ENCODE measurements around the gene SKOR1.

The SKOR1 gene

DNA sequence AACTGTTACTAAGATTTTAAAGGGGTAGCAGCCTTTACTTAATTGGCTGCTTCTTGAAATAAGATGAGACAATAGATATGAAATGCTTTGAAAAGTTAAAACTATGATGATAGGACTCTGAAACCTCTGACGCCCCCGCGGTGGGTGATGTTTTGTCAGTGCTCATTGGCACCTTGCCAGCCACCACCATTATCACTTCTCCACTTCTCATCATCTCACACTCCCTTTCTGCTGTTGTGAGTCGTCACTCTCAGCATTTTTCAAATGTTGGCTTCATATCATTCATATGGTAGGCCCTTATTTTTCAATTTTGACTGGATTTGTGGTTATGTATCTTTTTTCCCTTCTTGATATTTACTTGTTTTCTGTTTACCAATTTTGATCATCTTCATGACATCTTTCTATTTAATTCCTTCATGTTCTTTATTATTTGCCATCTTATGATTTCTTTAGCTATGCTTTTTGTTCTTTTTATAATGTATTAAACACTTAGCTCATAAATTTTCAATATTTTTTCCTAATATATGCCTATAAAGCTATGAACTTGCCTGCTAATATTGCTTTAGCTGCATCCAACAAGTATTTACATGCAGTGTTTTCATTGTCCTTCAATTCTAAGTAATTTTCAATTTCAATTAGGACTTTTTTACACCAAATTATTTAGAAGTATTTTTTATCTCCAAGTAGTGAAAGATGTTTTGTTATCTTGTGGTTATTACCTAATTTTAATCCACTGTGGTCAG, 30.3 kb upstream of the SKOR1 start:
- in situ Hi-C loops (cut with MboI; ENCODE audit: low sequenced_read_pairs): no loop called here

DNA sequence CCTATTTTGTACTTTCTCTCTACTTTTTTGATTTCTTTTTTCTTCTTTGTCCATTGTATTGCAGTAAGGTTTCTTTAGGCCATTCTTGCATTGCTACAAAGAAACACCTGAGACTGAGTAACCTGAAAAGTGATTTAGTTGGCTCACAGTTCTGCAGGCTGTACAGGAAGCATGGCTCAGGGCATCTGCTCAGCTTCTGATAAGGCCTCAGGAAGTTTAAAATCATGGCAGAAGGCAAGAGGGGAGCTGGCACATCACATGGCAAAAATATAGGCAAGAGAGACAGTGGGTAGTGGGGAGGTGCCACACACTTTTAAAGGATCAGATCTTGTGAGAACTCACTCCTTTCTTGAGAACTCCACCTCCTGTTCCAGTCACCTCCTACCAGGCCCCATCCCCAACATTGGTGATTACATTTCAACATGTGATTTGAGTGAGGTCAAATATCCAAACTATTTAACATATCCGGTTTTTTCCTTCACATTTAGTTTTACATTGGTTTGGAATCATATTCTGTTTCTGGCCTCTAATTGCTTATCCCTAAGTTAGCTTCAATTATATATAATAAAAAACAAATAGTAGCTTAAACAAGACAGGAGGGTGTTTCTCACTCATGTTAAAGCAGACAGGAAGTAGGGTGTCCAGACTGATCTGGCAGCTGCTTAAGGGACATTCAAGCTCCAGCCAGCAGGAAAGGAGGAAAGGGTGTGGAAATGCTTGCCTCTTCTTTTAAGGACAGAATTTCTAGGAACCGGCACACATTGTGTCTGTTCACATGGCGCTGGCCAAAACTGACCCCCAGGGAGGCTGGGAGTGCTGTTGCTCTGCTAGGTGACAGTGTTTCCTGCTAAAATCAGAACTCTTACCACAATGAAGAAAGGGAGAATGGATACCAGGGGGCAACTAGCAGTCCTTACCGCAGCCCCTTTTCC, 28.8 kb upstream of the SKOR1 start:
- in situ Hi-C loops (cut with MboI; ENCODE audit: low sequenced_read_pairs): no loop called here

DNA sequence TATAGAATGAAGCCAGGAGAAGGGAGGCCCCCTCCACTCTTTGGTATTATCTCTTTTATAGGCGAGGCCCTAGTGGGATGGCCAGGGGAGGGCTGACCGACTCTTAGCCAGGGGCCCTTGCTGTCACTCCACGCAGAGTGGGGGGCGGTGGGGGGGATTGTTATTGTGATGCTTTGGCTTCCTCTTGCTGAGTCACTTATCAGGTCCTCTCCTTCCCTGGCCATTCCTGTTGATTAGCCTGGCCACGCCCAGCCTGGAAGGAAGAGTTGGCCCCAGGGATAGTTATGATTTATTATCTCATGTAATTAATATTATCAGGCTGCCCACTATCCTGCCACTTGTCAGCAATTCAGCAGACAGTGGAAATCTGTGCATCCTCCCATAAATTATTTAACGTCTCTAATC, 25.5 kb upstream of the SKOR1 start:
- in situ Hi-C loops (cut with MboI; ENCODE audit: low sequenced_read_pairs): no loop called here

DNA sequence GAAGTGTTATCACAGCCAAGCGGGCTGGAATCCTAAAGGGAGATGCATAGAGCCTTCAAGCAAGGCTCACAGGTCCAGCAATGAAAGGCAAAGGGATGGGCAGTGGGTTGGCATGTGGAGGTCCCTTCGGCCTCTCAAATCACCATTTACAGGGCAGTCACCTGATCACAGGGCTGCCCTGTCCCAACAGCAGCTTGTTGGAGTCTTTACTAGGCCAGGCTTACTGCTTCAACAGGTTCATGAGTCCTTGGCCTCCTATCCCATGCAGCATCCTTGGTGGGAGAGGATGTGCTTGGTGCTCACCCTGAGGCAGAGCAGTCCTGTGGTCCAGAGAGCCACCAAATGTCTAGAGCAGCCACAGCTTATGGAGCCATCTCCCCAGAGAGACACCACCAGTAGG, 24.2 kb upstream of the SKOR1 start:
- in situ Hi-C loops (cut with MboI; ENCODE audit: low sequenced_read_pairs): no loop called here

DNA sequence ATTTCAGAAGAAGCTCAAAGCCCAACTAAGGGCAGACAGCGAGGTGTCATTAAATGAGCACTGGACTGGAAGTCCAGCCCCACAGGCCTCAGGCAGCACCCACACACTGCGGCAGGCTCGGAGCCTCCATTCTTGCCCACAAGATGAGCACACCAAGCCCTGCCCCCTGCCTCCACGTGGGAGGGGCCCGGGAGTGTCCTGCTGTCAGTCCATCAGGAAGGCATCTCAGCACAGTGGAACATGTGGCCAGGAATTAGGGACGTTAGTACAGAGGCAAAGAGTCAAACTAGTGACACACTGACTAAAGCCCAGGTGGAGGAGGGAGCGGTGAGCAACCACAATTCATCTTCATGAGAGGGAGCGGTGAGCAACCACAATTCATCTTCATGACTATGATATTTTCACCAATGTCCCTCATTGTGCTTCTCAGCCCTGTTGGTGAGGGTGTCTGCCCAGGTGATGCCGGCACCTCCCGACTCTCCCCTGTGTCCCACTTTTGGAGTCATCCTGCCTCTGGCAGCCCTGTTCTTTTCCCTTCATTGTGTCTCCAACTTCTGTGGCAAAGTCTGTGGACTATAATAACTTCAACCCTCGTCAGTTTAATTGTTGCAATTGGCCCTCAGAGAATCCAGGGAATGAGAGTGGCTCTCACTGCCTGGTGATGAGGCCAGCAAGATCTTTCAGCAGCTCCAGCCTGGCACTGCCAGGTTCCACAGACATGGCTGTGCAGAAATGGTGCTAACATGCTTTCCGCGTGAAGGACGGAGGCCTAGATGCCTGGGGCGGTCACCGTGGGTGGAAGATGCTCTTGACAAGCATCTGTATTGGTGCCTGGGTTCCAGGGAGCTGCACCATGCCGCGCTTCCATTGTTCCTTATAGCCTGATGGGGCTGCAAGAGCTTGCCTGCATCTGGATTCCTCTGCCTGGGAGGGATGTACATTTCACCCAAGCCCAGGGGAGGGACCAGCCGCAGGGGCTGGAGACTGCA, 23.1 kb upstream of the SKOR1 start:
- in situ Hi-C loops (cut with MboI; ENCODE audit: low sequenced_read_pairs): no loop called here

DNA sequence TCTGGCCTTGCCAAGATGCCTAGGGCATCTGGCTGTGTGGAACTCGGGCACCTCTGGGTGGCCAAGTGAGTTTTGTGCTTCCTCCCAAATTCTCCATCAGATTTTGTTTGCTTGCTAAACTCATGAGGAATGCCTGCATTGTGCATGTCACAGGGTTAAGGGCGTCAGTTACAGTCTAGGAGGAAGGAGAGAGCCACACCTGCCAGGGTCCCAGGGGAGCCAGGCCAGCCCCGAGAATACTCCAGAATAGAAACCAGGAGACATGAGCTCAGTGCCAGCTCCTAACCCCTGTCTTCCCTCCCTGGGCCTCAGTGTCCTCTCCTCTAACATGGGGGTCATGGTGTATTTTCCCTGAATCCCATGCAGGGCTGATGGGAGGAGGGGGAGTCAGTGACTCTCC, 22.0 kb upstream of the SKOR1 start:
- in situ Hi-C loops (cut with MboI; ENCODE audit: low sequenced_read_pairs): no loop called here

DNA sequence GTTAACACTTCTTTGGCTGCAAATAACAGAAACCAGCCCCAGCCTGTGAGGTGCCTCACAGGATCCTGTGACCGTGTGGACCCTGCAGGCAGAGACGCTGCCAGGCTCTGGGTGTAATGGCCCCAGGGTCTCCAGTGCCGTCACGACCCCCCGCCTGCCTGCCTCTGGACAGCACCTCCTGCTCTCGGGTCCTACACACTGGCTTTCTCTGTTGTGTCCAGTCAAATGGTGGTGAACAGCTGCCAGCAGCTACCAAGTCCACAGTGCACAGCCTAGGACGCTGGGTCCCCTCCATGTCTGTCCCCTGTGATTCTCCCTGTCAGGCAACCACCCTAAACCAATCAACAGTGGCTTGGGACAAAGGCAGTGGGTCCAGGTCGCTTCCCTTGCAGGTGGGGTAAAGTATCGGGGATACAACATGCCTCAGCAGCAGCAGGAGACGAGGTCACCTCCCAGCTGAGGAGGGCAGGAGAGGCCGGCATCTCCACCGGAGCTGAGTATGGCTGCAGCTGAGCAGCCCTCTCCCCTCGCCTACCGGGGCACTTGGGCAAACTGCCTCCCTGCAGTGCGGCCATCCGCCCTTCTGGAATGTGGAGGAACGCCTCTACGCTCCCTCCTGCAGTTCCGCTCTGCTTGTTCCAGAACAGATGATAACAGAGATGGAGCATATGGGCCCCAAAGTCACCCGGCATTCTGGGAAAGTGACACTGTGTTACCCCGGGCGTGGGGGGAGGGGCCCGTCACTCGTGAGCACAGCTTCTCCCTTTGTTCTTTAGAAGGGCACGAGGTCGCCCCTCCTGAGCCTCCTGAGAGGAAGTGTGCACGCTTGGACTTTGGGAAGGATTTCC, 21.1 kb upstream of the SKOR1 start:
- in situ Hi-C loops (cut with MboI; ENCODE audit: low sequenced_read_pairs): no loop called here

DNA sequence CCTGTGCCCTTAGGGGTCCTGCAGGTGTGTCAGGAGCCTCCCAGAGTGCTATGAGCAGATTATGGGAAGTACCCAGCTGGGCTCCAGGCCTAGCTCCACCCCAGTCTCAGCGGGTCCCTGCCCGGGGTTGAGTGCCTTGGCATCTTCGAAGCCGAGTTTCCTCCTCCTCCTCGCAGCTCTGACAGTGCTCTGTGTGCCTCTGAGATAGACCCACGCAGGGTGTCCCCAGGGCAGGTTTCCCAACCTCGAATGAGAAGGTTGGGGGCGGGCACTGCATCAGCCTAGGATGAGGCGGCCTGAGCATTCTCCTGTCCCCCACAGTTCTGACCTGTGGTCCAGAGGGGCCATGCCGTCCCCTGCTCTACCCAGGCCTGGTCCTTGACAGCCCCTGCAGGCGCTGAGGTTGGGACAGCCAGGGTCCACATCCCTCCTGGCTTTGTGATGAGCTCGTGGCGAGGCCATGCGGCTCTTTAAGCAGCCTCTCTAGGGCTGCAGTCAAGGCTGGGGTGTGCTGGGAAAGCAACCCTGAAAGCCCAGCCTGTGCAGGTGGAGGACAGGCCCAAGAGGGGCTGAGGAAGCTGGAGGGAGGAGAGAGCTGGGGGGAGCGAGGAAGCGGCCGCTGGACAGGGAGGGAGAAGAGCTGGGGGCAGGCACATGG, 20.2 kb upstream of the SKOR1 start:
- in situ Hi-C loops (cut with MboI; ENCODE audit: low sequenced_read_pairs): no loop called here

DNA sequence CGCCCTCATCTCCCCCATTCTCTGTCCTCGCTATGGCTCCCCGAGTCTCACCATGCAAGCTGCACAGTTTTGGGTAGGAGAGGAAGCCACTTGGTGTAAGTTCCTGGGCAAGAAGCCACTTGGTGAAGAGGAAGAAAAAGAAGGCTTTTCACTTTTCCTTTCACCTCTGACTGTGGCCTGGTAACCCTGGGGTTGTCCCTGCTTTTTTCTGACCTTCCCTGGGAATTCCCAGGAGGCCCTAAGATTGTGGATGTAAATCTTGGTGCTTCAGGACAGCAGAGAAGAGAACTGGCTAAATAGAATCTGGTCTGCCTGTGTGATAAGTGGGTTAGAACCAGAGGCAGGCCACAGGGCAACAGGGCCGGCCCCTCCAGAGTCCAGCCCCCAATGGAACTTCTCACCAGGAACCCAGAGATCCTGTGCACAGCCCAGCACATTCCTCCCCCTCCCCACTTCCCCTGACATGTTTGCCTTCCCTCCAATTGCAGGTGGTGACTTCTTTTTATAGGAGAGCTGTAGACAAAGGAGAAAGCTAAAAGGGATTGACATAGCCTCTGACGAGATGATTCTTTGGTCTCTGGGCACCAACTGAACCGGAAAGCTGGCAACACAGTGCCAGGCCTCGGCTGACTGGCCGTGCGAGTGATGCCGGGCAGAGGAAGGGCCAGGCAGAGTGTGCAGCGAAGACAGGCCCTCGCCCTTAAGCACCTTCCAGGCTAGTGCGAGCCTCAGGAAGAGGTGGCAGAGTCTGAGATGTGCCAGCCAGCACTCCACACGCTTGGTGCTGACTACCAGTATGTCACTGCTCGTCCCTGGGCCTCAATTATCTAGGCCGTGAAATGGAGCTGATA, 19.4 kb upstream of the SKOR1 start:
- in situ Hi-C loops (cut with MboI; ENCODE audit: low sequenced_read_pairs): no loop called here

DNA sequence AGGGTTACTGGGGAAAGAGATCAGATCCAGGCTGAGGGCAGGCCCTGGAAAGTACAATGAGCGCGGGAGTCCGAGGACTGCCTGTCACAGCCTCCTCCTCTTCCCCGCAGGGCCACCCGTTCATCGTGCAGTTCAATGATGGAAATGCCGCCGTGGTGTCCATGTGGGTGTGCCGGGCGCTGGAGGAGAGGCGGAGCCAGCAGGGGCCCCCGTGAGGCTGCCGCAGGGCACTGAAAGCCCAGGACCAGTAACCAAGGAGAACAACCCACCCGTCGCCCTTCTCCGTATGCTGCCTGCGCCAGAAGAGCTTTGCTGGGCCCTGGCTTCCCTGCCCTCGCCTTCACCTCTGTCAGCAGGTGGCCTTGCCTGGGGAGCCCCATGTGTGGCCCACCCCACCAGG, 18.8 kb upstream of the SKOR1 start:
- in situ Hi-C loops (cut with MboI; ENCODE audit: low sequenced_read_pairs): no loop called here

DNA sequence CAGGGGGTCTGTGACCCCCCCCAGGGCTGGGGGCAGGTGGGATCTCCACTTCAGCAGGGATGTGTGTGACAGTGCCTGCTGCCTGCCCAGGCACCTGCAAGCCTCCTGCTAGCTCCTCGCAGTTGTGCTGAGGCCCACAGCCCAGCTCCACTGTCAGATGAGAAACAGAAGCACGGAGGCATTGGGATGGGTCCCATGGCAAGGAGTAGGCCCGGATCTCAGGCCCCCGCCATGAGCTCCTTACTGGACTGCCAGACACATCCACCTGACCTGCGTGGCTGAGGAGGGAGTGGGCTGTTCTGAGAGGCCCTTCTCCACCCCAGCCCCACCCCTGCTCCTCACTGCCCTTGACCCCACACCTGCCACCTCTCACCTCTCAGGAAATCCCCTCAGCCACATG, 18.2 kb upstream of the SKOR1 start:
- in situ Hi-C loops (cut with MboI; ENCODE audit: low sequenced_read_pairs): no loop called here

DNA sequence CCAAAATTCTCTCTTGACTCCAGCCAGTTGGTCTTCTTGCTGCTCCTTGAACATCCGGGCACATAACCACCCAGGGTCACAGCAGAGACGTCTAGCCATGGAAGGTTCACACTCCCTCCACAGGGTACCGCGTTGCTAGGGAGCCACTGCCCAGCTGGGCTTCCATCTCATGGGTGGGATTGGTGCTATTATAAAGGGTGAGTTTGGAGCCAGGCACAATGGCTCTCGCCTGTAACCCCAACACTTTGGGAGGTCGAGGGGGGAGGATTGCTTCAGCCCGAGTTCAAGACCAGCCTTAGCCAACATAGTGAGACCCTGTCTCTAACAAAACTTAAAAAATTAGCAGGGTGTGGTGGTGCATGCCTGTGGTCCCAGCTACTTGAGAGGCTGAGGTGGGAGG, 17.5 kb upstream of the SKOR1 start:
- in situ Hi-C loops (cut with MboI; ENCODE audit: low sequenced_read_pairs): no loop called here

DNA sequence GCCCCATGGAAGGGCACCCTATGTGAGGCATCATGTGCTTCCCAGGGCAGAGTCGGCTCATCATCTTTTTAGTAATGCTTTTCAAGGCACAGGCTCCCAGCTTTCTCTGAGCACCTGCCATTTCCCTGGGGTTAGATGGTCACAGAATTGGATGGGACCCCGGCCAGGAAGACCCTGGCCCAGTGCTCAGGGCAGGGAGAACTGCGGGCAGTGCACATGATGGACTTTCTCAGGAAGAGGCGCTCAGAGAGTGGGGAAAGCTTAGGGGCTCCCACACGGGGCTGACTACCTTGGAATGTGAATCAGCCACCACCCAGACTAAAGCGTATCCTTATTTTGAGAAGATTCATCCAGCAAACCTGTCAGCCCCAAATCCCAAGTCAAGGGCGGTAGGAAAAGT, 16.5 kb upstream of the SKOR1 start:
- in situ Hi-C loops (cut with MboI; ENCODE audit: low sequenced_read_pairs): no loop called here

DNA sequence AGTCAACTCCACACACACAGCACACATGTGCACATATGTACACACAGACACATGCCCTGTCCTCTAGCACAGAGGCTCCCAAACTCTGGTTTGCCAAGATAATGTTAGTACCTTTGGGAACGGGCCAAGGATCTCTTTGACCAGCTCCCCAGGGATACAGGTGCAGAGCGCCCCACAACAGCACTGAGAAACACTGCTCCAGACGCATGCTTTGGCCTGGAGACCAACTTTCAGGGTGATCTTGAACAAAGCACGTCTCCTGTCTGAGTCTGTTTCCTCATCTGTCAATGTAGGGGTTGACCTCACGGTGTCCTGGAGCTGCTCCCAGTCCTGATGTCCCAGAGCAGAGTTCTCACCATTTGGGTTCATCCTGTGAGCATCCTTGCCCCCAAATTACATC, 15.9 kb upstream of the SKOR1 start:
- in situ Hi-C loops (cut with MboI; ENCODE audit: low sequenced_read_pairs): no loop called here

DNA sequence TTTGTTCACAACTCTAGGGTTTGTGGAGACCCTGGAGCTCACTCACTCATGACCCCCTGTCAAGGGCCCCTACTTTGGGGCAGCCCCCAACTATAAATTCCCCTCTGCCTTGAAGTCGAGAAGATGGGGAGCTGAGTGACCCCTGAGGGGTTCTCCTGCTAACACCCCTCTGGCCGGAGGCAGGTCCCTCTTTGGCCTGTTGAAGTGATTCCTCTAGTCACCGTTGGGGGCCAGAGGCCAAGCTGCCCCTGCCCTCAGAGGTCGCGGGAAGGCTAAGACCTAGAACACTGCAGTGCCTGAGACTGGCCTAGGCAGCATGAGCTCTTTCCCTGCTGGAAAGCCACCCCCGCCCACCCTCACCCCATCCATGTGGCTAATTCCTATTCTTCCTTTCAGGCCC, 15.4 kb upstream of the SKOR1 start:
- in situ Hi-C loops (cut with MboI; ENCODE audit: low sequenced_read_pairs): no loop called here

DNA sequence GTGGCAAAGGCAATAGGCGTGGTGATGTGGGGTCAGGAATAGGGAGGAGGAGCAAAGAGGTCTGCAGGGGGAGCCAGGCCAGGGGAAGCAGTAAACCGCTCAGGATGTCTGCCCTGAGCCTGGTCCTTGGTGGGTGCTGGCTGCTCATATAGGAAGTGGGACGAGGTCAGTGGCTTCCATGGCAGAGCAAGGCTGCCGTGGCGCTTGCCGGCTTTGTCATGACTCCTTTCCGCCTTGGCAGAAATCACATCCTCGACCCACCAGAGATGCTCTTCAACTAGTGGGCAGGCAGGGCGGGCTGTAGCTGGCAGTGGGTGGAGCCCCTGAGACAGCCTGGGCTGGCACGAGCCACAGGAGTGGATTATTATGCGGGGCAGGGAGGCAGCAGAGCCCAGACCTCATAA, 13.1 kb upstream of the SKOR1 start:
- in situ Hi-C loops (cut with MboI; ENCODE audit: low sequenced_read_pairs): no loop called here

DNA sequence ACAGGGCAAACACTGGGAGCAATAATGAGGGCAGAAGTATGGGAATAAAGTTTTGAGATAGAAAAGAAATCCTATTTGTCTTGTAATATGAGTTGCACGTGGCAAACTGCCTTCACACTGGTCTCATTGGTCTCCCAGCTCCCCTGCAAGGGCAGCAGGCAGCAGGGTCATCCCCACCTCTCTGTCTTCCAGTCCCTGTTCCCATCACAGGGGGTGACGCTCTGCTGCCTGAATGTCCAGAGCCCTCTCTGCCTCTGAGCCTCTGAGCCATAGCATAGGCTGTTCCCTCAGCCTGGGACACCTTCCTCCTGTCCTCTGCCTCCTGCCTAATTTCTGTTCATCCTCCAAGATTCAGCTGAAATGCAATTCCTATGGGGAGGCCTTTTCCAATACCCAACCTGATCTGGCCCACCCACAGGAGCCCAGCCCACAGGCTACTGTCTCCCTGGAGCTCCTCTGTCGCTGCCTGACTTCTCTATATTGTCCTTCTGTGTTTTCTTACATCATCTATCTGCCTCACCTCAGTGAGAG, 12.1 kb upstream of the SKOR1 start:
- in situ Hi-C loops (cut with MboI; ENCODE audit: low sequenced_read_pairs): no loop called here

DNA sequence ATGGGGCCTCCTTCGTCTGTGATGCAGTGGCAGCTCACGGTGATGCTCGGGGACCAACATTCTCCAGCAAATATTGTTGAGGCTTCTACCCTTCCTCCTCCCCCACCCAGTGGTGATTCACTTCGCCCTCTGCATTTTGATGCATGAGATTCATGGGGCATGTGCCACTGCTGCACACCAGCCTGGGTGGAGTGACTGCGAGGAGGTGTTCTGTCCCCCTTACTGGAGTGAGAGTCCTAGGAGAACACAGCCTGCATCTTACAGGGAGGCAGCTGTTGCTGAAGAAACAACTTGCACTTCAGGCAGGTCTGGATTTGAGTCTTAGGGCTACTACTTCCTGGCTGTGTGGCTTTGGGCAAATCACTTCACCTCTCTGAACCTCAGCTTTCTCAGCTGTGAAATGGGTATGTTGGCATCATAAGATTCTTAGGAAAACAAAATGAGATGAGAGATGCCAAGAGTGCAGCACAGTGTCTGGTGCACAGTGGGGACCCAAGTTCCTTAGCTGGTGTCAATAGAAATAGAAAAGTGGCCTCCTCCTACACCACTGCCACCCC, 10.2 kb upstream of the SKOR1 start:
- in situ Hi-C loops (cut with MboI; ENCODE audit: low sequenced_read_pairs): no loop called here

Measured in HL-60/S4 treated with phorbol 12-myristate 13-acetate at 8.2 ng/mL for 4 days and 3 days (cell line).